ENCODE data around the gene SNTB2. TPM values are rescaled to one million over a fixed set of nuclear protein-coding genes. Genes with fewer than 3 reads are reported as not detected.
"Not testable (repeated sequence)": the region's sequence is repeated elsewhere in the genome, so short reads cannot be mapped to it uniquely, and the experiment has no call there.

The SNTB2 gene
- total RNA-seq, 1 donor from 2014 or later = 45.7 TPM

DNA sequence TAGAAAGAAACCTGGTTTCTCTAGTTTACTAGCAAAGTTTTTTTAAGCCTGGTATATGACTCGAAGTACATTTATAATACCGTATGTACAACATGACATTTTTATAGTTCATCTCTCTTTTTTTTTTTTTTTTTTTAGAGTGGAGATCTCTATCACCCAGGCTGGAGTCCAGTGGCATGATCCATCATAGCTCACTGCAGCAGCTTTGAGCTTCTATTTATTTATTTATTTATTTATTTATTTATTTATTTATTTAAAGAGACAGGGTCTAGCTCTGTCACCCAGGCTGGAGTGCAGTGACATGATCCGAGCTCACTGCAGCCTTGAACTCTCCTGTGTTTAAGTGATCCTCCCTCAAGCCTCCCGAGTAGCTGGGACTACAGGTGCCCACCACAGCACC, 98.3 kb downstream of the SNTB2 start:
- no peak for DNase-seq (ENCODE audit: low spot score)

DNA sequence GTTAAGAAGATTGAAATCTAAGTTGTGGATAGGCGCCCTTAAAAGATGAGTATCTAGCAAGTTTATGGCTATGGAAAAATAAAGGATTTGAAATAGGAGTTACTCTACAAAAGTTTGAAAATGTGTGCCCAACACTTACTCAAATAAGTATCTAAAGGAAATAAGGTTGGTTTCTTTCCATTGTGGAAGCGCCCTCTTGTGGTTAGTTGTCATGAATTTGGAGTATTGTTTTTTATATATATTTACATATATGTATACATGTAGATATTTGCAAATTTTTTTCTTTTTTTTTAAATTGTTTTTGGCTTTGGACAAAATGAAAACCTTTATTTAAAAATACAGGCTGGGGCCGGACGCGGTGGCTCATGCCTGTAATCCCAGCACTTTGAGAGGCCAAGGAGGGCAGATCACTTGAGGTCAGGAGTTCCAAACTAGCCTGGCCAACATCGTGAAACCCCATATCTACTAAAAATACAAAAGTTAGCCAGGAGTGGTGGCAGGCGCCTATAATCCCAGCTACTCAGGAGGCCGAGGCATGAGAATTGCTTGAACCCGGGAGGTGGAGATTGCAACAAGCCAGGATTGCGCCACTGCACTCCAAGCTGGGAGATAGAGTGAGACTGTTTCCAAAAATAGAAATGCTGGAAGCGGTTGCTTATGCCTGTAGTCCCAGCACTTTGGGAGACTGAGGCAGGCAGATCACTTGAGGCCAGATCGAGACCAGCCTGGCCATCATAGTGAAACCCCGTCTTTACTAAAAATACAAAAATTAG, 100.2 kb downstream of the SNTB2 start:
- DNase-seq (ENCODE audit: low spot score) = peak; percentile 48

DNA sequence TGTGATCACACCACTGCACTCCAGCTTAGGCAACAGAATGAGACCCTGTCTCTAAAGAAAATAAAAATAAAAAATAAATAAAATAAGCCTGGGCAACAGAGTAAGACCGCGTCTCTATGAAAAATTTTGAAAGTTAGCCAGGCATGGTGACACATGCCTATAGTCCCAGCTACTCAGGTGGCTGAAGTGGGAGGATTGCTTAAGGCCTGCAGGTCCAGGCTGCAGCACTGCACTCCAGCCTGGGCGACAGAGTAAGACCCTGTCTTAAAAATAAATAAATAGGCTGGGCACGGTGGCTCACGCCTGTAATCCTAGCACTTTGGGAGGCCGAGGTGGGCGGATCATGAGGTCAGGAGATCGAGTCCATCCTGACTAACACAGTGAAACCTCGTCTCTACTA, 104.7 kb downstream of the SNTB2 start:
- DNase-seq (ENCODE audit: low spot score) = not testable (repeated sequence)

DNA sequence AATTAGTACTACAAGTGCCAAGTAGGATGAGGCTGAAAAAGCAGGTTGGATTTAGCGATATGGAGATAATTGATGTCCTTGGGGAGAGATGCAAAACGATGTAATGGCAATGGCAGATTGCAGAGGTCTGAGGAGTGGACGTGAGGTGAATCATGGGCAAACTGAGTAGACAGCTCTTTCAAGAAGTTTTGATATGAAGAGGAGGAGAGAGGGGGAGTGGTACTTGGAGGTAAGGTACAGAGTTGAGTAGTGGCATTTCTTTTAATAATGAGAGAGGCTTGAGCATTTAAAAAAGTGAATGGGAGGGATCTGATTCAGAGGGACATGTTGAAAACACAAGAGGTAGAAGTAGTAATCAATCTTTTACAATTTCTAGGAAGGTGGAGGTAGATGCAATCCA, 106.4 kb downstream of the SNTB2 start:
- no peak for DNase-seq (ENCODE audit: low spot score)

DNA sequence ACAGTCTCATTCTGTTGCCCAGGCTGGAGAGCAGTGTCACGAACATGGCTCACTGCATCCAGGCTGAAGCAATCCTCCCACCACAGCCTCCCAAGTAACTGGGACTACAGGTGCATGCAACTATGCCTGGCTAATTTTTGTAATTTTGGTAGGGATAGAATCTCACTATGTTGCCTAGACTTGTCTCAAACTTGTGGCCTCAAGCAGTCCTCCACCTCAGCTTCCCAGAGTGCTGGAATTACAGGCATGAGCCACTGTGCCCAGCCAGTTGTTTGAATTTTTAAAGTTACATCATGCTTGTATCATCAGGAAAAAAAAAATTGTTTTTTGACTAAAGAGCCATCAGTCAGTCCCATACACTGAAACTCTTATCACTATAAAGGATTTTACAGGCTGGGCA, 107.1 kb downstream of the SNTB2 start:
- no peak for DNase-seq (ENCODE audit: low spot score)

DNA sequence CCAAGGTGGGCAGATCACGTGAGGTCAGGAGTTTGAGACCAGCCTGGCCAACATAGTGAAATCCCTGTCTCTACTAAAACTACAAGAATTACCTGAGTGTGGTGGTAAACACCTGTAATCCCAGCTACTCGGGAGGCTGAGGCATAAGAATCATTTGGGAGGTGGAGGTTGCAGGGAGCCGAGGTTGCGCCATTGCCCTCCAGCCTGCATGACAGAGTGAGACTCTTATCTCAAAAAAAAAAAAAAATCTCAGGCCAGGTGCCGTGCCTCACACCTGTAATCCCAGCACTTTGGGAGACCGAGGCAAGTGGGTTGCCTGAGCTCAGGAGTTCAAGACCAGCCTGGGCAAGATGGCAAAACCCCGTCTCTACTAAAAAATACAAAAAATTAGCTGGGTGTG, 109.8 kb downstream of the SNTB2 start:
- DNase-seq (ENCODE audit: low spot score) = not testable (repeated sequence)

DNA sequence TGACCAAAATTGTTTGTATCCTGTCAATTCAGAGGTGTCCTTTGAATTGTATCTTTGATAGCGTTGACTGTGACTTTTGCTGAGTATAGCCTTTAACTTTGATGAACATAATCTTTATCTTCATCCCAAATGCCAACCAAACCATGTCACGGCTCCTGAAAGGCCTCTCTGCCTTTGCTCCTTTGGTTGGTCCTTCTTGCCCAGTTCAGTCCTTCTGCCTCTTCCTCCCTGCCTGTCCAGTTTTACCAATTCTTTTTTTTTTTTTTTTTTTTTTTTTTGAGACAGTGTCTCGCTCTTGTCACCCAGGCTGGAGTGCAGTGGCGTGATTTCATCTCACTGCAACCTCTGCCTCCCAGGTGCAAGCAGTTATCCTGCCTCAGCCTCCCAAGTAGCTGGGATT, 111.3 kb downstream of the SNTB2 start:
- no peak for DNase-seq (ENCODE audit: low spot score)

DNA sequence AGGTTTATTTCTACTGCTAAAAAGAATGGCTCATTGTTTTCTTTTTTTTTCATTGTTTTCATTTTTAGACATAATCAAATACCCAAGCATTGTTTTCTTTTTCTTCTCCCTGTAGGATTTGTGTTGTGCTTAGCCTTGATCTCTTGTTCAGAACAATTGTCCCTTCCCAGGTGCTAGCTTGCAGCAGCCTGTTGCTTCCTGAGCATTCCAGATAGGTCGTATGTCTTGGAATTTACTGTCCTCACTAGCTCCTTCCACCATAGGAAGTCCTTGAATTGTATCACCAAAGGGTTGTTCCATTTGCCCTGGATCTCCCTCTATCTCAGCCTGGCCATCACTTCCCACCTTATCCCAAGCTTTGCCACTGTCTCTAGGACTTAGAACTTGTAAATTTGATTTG, 114.2 kb downstream of the SNTB2 start:
- DNase-seq (ENCODE audit: low spot score) = no peak

DNA sequence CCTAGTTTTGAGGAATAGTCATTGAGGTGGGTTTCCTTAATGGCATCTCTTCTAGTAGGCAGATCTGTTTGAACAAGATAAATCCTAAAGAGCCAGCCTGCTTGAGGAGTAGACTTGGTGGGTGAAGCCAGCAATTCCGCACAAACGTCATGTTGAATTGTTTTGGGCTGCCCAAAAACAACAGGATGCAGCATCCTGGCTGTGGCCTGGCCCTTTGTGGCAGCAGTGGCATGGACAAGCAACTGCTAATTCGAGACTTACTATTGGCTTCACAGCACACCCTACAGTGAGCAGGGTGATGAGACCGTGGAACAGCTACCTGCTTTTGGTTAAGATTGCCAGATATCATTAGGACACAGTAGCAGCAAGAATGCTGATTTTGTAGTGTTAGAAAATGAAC, 114.9 kb downstream of the SNTB2 start:
- no peak for DNase-seq (ENCODE audit: low spot score)

DNA sequence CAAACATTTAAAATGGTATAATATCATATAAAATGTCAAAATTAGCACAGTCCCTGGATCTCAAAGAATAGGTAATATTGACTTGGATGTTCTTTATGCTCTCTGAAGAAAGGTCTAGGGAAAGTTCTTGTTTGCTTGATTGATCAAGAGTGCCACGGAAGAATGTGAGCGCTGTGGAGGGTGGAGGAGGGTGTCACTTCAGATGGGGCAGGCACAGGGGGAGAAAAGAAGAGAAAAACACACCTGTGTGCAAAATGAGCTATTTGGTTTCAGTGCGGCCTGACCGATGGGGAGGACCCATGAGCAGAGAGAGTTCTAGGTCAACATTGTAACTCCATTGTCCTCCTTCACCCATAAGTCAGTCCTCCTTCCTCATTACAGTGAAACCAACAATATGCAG, 115.3 kb downstream of the SNTB2 start:
- DNase-seq (ENCODE audit: low spot score) = no peak

DNA sequence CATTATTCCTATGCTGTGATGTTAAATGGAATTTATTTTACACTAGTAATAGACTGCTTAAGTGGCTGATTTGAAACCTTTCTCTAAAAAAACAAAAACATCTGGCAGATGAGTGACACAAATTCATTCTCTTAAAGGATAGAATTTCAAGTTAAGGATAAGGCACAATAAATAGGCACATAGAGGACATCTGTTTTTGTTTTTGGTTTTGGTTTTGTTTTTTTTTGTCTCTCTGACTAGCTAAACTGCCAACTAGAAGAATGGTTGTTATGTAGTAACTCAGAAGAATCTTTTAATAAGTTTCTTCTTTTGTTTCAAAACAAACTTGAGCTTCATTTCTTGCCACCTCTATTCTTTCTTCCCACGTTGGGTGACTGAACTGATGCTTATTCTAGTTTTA, 119.1 kb downstream of the SNTB2 start:
- no peak for DNase-seq (ENCODE audit: low spot score)

DNA sequence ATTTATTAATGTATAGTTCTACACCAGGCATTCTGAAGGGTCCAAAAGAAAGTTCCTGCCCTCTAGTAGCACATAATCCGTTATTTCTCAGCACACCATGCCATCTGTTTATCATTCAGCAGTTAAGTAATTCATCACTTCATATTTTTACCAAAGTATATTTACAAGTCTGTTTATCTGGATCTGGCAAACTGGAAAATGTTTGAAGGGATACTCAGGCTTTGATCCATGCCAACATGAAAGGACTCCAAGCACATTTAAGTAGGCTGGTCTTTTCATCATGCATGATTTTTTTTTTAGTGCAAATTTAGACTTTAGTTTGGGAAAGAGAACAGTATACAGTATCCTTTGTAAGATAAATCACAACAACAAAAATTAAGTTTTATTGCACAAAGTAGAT, 120.1 kb downstream of the SNTB2 start:
- no peak for DNase-seq (ENCODE audit: low spot score)

DNA sequence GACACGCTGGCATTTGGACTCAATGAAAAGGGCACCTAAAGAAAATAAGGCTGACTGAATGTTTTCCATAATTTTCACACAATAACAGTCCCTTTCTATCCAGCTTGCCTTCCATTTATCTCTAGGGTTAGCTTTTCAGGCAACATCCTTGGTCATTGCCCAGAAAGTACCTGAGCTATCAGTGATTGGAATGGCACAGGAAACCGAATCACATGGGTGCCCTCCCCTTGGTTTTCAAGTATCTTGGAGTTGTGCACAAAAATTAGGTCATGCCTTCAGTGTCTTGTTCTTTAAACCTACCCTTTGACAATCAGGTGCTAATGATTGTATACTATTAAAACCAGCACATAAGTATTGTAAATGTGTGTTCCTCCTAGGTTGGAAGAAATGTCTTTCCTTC, 120.9 kb downstream of the SNTB2 start:
- DNase-seq (ENCODE audit: low spot score) = no peak

DNA sequence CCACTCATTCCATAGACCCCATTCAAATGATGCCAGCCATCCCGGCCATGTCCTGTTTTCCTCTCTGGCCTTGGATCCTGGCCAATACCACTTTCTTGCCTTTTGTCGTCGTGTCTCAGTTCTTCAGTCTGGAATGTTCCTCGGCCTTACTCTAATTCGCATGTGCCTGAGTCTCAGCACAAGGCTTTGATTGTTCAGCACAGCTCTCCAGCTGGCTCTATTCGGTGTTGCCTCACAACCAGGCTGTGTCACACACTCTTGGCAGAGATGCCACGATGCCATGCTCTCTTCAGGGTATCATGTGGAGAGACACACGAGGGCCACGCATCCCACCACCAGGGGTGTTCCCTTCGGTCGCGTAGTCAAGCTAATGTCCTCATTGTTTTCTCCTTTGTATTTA, 122.4 kb downstream of the SNTB2 start:
- no peak for DNase-seq (ENCODE audit: low spot score)

DNA sequence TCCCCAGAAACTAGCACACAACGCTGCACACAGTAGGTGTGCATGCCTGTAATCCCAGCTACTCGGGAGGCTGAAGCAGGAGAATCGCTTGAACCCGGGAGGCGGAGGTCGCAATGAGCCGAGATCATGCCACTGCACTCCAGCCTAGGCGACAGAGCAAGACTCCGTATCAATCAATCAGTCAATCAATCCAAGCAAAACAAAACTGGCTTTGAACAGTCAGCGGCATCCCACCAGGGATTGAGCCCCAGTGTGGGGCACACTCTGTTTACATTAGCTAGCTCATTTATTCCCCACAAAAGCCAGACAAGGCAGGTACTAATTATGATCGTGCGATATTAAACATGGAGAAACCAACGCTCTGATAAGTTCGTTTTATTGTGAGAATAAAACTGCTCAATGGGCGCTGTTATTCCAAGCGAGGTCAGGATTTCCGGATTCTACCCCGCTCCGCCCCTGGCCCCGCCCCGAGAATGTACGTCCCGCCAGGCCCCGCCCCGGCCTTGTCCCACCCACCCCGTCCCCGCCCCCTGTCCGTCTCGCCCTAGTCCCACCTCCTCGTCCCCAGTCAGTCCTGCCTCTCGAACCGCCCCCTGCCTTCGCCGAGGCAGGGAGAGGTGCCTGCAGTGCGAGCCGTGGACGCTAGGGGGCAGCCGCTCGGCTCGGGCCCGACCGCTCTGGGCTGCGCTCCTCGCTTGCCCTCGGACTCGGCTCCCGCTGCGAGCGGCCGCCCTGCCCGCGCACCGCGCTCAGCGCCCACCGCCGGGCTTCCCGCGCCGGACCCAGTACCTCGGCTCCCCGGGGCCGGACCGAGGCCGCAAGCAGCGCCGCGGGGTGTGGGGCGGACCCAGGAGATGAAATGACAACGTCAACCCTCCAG, 123.9 kb downstream of the SNTB2 start, which contains the start of gene VPS4A:
TSS of gene VPS4A (plus strand) at position 698 of the 880 bp plus-strand sequence. CDS start at position 860, 162 bp downstream.
- DNase-seq (ENCODE audit: low spot score) = peak; percentile 96

DNA sequence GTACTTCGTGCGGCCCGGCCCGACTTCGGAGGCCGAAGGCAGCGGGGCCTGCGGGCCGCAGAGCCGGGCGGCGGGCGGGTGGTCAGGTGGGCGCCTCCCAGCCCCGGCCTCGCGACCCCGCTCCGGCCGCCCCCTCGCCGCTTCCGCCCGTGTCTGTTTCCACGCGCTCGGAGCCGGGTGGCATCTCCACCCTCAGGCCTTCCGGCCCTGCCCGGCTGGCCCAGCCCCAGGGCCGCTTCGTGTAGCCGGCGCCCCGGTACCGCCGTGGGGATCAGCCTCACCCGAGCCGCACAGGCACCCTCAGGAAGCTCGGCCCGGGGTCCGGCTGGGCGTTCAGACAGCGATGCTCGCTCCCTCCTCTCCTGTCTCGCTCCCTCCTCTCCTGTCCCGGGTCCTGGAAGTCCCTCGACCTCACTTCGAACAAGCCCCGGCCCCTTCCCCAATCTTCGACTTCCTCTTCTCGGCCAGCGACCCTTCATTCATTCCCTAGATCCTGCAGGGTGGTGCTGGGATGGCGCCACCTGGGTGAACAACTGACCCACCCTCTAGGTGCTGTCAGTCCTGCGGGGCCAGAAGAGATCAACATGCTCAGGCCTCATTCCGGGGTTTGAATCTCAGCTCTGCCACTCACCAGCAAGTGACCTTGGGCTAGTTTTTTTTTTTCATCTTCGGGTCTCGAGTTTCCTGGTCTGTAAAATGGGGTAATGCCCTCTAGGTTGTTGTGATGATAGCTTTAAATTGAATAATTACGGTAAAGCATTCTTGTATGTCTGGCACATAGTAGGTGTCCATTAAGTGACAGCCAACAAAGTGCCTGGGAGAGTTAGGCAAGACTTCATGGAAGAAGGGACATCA, 124.8 kb downstream of the SNTB2 start:
- DNase-seq (ENCODE audit: low spot score) = no peak

DNA sequence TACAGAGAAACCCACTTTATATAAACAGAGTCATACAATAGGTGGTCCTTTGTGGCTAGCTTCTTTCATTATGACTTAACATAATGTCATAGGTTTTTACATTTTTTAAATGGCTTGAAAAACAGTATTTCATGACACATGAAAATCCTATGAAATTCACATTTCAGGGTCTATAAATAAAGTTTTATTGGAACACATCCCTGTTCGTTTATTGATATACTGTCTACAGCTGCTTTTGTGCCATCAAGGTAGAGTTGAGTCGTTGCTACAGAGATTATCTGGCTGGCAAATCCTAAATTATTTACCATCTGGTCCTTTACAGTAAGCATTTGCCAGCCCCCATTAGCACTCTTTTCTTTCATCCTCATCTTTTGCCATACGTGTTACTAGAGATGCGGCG, 126.5 kb downstream of the SNTB2 start:
- no peak for DNase-seq (ENCODE audit: low spot score)

DNA sequence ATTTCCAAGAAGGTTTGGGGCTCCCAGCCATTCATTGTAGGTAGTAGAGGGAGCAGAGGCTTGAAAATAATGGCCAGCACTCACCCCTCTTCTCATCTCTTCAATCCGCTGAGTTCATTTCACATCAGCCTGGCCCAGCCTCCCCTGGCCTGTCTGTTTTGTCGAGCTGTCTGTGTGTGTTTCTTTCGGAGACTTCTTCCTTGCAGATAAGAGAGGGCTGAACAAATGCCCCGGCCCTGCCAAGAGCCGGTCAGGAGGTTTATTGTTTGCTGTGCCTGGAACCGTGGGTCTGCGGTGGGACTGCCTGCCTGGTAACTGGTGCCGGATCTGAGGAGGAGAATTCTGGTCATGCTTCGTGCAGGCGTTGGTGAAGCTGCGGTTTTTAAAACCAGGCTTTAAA, 127.6 kb downstream of the SNTB2 start:
- DNase-seq (ENCODE audit: low spot score) = no peak

DNA sequence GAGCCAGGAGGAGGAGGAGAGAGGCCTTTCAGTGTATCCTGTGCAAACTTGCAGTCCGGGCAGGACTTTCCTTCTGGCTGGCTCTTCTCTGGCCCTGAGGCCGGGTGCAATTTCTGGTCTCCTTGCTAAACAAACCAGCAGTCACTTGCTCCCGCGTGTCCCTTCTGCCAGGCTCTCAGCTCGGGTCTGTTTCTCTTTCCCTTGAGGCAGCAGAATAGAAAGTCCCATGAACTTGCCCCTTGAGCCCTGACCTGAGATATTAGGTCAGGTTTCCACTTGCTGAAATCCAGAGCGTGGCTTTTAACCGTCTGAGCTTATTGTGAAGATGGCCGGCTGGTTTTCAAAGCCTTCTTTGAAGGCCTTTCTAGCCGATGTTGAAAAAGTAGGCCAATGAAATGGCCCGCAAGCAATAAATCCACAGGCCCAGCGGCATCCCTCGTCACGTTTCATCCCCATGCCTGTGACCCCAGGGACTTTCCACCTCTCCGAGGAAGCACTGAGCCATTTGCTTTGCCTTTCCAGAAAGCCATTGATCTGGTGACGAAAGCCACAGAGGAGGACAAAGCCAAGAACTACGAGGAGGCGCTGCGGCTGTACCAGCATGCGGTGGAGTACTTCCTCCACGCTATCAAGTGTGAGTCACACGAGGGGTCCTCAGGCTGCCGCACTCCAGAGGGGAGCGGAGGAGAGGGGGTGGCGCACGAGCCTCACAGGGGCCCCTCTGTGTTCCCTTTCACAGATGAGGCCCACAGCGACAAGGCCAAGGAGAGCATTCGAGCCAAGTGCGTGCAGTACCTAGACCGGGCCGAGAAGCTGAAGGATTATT, 128.7 kb downstream of the SNTB2 start:
- DNase-seq (ENCODE audit: low spot score) = no peak

DNA sequence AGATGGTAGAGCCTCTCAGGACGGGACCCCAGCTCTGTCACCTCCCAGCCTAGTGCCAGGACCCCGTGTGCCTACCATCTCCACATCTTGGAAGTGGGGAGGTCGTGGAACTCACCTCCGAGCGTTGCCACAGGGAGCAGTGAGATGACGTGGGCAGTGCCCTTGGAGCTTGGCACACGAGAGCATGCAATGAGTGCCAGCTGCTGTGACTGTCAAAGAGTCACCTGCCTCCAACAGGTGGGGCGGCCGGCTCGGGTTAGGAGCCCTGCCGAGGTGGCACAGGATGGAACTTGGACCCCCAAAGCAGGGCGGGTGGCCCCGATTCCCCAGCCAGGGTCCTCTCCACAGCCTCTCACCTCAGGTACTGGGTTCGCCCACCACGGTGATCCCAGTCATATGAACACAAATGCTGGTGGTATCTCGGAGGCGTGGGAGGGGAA, 129.7 kb downstream of the SNTB2 start:
- no peak for DNase-seq (ENCODE audit: low spot score)

Data from ureter (tissue), 1 donor.